Activated CD4-positive, CD25-positive, alpha-beta regulatory T cell treated with anti-CD3 and anti-CD28 coated beads, Interleukin-2, amount 50 U/mL, for 72 hours (primary cell): Measurements from ENCODE around the gene DNAJB13.
"Not testable (repeated sequence)": the region's sequence is repeated elsewhere in the genome, so short reads cannot be mapped to it uniquely, and the experiment has no call there.

Experiments
- DNase-seq: peaks from one replicate; pipeline ENCODE4 v3.0.0; 2021

Gene DNAJB13

GRCh38 chr11:73978576-73979086 lies 27.8 kb downstream of the DNAJB13 start:
- DNase-seq, result no peak

GRCh38 chr11:73980001-73980961 lies 29.5 kb downstream of the DNAJB13 start:
- DNase-seq, result no peak

- no peak for DNase-seq
Measured at GRCh38 chr11:73981051-73981805, 30.4 kb downstream of the DNAJB13 start.

- DNase-seq, result peak; percentile 85
Measured at GRCh38 chr11:73982595-73982989, 31.8 kb downstream of the DNAJB13 start, which contains the start of gene UCP2. Gene UCP2, minus strand, starts transcription at chr11:73982843. Its CDS starts 4,465 bp downstream, at chr11:73978378.

GRCh38 chr11:73982990-73983740 lies 32.3 kb downstream of the DNAJB13 start:
- DNase-seq, result peak; percentile 89

- DNase-seq, result no peak
Measured at GRCh38 chr11:73983741-73984538, 33.1 kb downstream of the DNAJB13 start.

GRCh38 chr11:73985661-73986060 lies 34.8 kb downstream of the DNAJB13 start:
- not testable (repeated sequence) for DNase-seq

- no peak for DNase-seq
Measured at GRCh38 chr11:73988227-73988626, 37.4 kb downstream of the DNAJB13 start.

GRCh38 chr11:73989156-73989555 lies 38.3 kb downstream of the DNAJB13 start:
- DNase-seq, result no peak

GRCh38 chr11:73990730-73991129 lies 39.9 kb downstream of the DNAJB13 start:
- DNase-seq, result no peak

- no peak for DNase-seq
Measured at GRCh38 chr11:73991471-73992006, 40.7 kb downstream of the DNAJB13 start.

GRCh38 chr11:73995247-73995646 lies 44.4 kb downstream of the DNAJB13 start:
- no peak for DNase-seq

GRCh38 chr11:73995731-73996130 lies 44.9 kb downstream of the DNAJB13 start:
- peak; percentile 25 for DNase-seq

GRCh38 chr11:73996161-73996747 lies 45.4 kb downstream of the DNAJB13 start:
- peak; percentile 22 for DNase-seq

GRCh38 chr11:73997120-73997770 lies 46.4 kb downstream of the DNAJB13 start:
- peak; percentile 24 for DNase-seq

- no peak for DNase-seq
Measured at GRCh38 chr11:73998846-73999575, 48.2 kb downstream of the DNAJB13 start.

GRCh38 chr11:73999581-74000306 lies 48.9 kb downstream of the DNAJB13 start:
- no peak for DNase-seq

GRCh38 chr11:74000307-74001133 lies 49.7 kb downstream of the DNAJB13 start:
- no peak for DNase-seq
